H9 (cell line): ENCODE measurements around the gene TACC2. TPM values are rescaled to one million over a fixed set of nuclear protein-coding genes. Genes with fewer than 3 reads are reported as not detected.

ENCODE experiments used
- DNase-seq: peaks from one replicate; pipeline ENCODE4 v3.0.0-alpha.2; 2017
- H2AFZ ChIP-seq: one replicate; pipeline ENCODE4 v1.6.1; 2013; ENCODE audit warnings: mild to moderate bottlenecking, low read length, control low read depth, moderate library complexity
- H2AK5ac ChIP-seq: 2 replicates; pipeline ENCODE4 v1.6.1; 2013; ENCODE audit warnings: low read length, control low read depth, mixed read lengths; ENCODE audit not compliant: insufficient read length
- H2BK120ac ChIP-seq: one replicate; pipeline ENCODE4 v1.6.1; 2013; ENCODE audit warnings: low read depth, mild to moderate bottlenecking, low read length, control low read depth, inconsistent platforms; ENCODE audit not compliant: poor library complexity, severe bottlenecking
- H2BK12ac ChIP-seq: 2 replicates; pipeline ENCODE4 v1.6.1; 2013; ENCODE audit warnings: low read length, control low read depth, mixed read lengths, low read depth; ENCODE audit not compliant: insufficient read length
- H2BK15ac ChIP-seq: 2 replicates; pipeline ENCODE4 v1.6.1; 2013; ENCODE audit warnings: low read depth, low read length, control low read depth
- H2BK20ac ChIP-seq: one replicate; pipeline ENCODE4 v1.6.1; 2013; ENCODE audit warnings: low read depth, mild to moderate bottlenecking, low read length, control low read depth, inconsistent platforms; ENCODE audit not compliant: poor library complexity, severe bottlenecking
- H2BK5ac ChIP-seq: 2 replicates; pipeline ENCODE4 v1.6.1; 2013; ENCODE audit warnings: low read length, control low read depth, mixed read lengths; ENCODE audit not compliant: insufficient read length
- H3K14ac ChIP-seq: 2 replicates; pipeline ENCODE4 v1.6.1; 2013; ENCODE audit warnings: low read length, control low read depth; ENCODE audit not compliant: insufficient read depth
- H3K18ac ChIP-seq: 2 replicates; pipeline ENCODE4 v1.6.1; 2013; ENCODE audit warnings: low read depth, mild to moderate bottlenecking, mixed read lengths, low read length, control low read depth; ENCODE audit not compliant: insufficient read length
- H3K23ac ChIP-seq: 2 replicates; pipeline ENCODE4 v1.6.1; 2013; ENCODE audit warnings: low read length, control low read depth, mixed read lengths, low read depth; ENCODE audit not compliant: insufficient read length
- H3K23me2 ChIP-seq: 2 replicates; pipeline ENCODE4 v1.6.1; 2013; ENCODE audit warnings: low read depth, mild to moderate bottlenecking, mixed read lengths, low read length, control low read depth; ENCODE audit not compliant: insufficient read length, poor library complexity, severe bottlenecking
- H3K27ac ChIP-seq: 2 replicates; pipeline ENCODE4 v1.5.1; 2013; ENCODE audit warnings: low read length, control low read depth, mixed read lengths, low read depth; ENCODE audit not compliant: insufficient read length
- H3K27me3 ChIP-seq: 2 replicates; pipeline ENCODE4 v1.6.1; 2013; ENCODE audit warnings: low read length, control low read depth, inconsistent platforms; ENCODE audit not compliant: insufficient read depth
- H3K4ac ChIP-seq: 2 replicates; pipeline ENCODE4 v1.6.1; 2013; ENCODE audit warnings: low read depth, mild to moderate bottlenecking, control low read depth, inconsistent platforms, low read length, moderate library complexity
- H3K4me1 ChIP-seq: 2 replicates; pipeline ENCODE4 v1.6.1; 2013; ENCODE audit warnings: low read length, control low read depth, inconsistent platforms; ENCODE audit not compliant: insufficient read depth
- H3K4me2 ChIP-seq: 2 replicates; pipeline ENCODE4 v1.6.1; 2013; ENCODE audit warnings: low read length, control low read depth, mixed read lengths; ENCODE audit not compliant: insufficient read length, insufficient read depth
- H3K56ac ChIP-seq: 2 replicates; pipeline ENCODE4 v1.6.1; 2013; ENCODE audit warnings: low read depth, mild to moderate bottlenecking, mixed read lengths, low read length, control low read depth; ENCODE audit not compliant: insufficient read length
- H3K79me1 ChIP-seq: 2 replicates; pipeline ENCODE4 v1.6.1; 2013; ENCODE audit warnings: low read depth, mild to moderate bottlenecking, moderate library complexity, low read length, control low read depth, inconsistent platforms; ENCODE audit not compliant: insufficient read depth, poor library complexity, severe bottlenecking
- H3K79me2 ChIP-seq: 2 replicates; pipeline ENCODE4 v1.6.1; 2013; ENCODE audit warnings: low read length, control low read depth, inconsistent platforms; ENCODE audit not compliant: insufficient read depth
- H3K9ac ChIP-seq: 2 replicates; pipeline ENCODE4 v1.6.1; 2013; ENCODE audit warnings: low read length, control low read depth, mixed read lengths; ENCODE audit not compliant: insufficient read length; ENCODE audit errors: extremely low read depth
- H3K9me3 ChIP-seq: one replicate; pipeline ENCODE4 v1.6.1; 2013; ENCODE audit warnings: low read depth, low read length, inconsistent platforms; ENCODE audit not compliant: control insufficient read depth
- H3T11ph ChIP-seq: one replicate; pipeline ENCODE4 v1.6.1; 2013; ENCODE audit warnings: mild to moderate bottlenecking, low read length, control low read depth, inconsistent platforms
- H4K20me1 ChIP-seq: one replicate; pipeline ENCODE4 v1.6.1; 2013; ENCODE audit not compliant: control insufficient read depth, insufficient read length, insufficient read depth
- H4K5ac ChIP-seq: 2 replicates; pipeline ENCODE4 v1.6.1; 2013; ENCODE audit warnings: low read depth, mild to moderate bottlenecking, mixed read lengths, low read length, control low read depth; ENCODE audit not compliant: insufficient read length
- H4K8ac ChIP-seq: replicated peaks from 2 replicates; pipeline ENCODE4 v1.6.1; 2013; ENCODE audit warnings: low read length, control low read depth, mixed read lengths, low read depth; ENCODE audit not compliant: insufficient read length
- H4K91ac ChIP-seq: 2 replicates; pipeline ENCODE4 v1.6.1; 2013; ENCODE audit warnings: low read depth, mild to moderate bottlenecking, moderate library complexity, mixed read lengths, low read length, control low read depth; ENCODE audit not compliant: insufficient read length
- H3K27ac Mint-ChIP-seq, 3 experiments: 2 replicates in 2 of 3; 3 replicates in 1 of 3; pipeline ENCODE4 v1.8.0; 2020 to 2021; ENCODE audit warnings: mixed read lengths in 3 of 3, mild to moderate bottlenecking in 1 of 3, moderate library complexity in 1 of 3
- H3K27me3 Mint-ChIP-seq: 2 replicates; pipeline ENCODE4 v1.8.0; 2021; ENCODE audit warnings: low read depth, mild to moderate bottlenecking, moderate library complexity, mixed read lengths
- H3K36me3 Mint-ChIP-seq, 3 experiments: 2 replicates in 2 of 3; 3 replicates in 1 of 3; pipeline ENCODE4 v1.8.0; 2020 to 2021; ENCODE audit warnings: low read depth in 3 of 3, mixed read lengths in 3 of 3; ENCODE audit not compliant: insufficient read depth in 1 of 3
- H3K4me1 Mint-ChIP-seq, 2 experiments: 2 replicates each; pipeline ENCODE4 v1.8.0; 2020; ENCODE audit warnings: mixed read lengths in 2 of 2
- H3K4me3 Mint-ChIP-seq, 2 experiments: 2 replicates in 1 of 2; 3 replicates in 1 of 2; pipeline ENCODE4 v1.8.0; 2020 to 2021; ENCODE audit warnings: mild to moderate bottlenecking in 2 of 2, mixed read lengths in 2 of 2, moderate library complexity in 1 of 2
- H3K9me3 Mint-ChIP-seq, 2 experiments: 2 replicates in 1 of 2; 3 replicates in 1 of 2; pipeline ENCODE4 v1.8.0; 2020; ENCODE audit warnings: mild to moderate bottlenecking in 2 of 2, mixed read lengths in 2 of 2, moderate library complexity in 1 of 2
- CTCF ChIP-seq: fragments of 200-600 bp; sonication (generic); conservative IDR thresholded peaks from 3 replicates; pipeline ENCODE4 v1.8.0; 2021; ENCODE audit warnings: antibody characterized with exemption, mild to moderate bottlenecking
- WGBS: extraction: QIAGEN DNeasy Blood & Tissue Kit; methylation state at CpG from one replicate; pipeline ENCODE4 v1.1.7; 2013; ENCODE audit warnings: missing lambda C conversion rate, low lambda C conversion rate, mixed read lengths; ENCODE audit not compliant: insufficient read length; ENCODE audit errors: extremely low coverage; 5-methylcytosine and 5-hydroxymethylcytosine counted together
- total RNA-seq: library from RNA; stranded (reverse); gene quantifications from 2 replicates; pipeline ENCODE4 v1.2.1, GENCODE V29; 2021

TACC2 gene
- total RNA-seq, 1 experiment from 2014 or later: 58.1 TPM

- Histone ChIP-seq H4K5ac (no peak overlapping the region), H2BK15ac (no peak overlapping the region), H3K79me1 (peaks cover 5% of the 10 kb centered on the region), H3K14ac (no peak overlapping the region), H3K4me2 (no peak overlapping the region), H2BK20ac (no peak overlapping the region), H3K9me3 (no peaks in the 10 kb centered on the region), H2AK5ac (no peak overlapping the region), H3K27me3 (no peaks in the 10 kb centered on the region), H3K4me1 (peaks cover 7% of the 10 kb centered on the region; the same call in 1 of the 2 replicates), H2BK12ac (no peak overlapping the region), H2BK5ac (no peak overlapping the region), H2BK120ac (no peak overlapping the region), H3T11ph (no peak overlapping the region), H4K8ac (no peak overlapping the region), H3K79me2 (peaks cover 17% of the 10 kb centered on the region; the same call in 1 of the 2 replicates), H3K23me2 (peaks cover 2% of the 10 kb centered on the region), H3K18ac (no peak overlapping the region), H3K4ac (no peak overlapping the region), H3K27ac (no peak overlapping the region), H4K20me1 (no peaks in the 10 kb centered on the region), H3K9ac (no peak overlapping the region), H2AFZ (no peak overlapping the region), H3K56ac (no peak overlapping the region), H4K91ac (no peak overlapping the region), H3K23ac (no peak overlapping the region)
- Mint-ChIP-seq H3K4me1 (peaks cover 55 to 57% of the 10 kb centered on the region in 2 experiments), H3K9me3 (peaks cover 0 to 3% of the 10 kb centered on the region in 2 experiments; a peak in 2 of 5 replicates), H3K27ac (peak overlapping the region; percentile 19 to 91 (median 75); a peak in 5 of 7 replicates), H3K27me3 (no peaks in the 10 kb centered on the region), H3K4me3 (no peak overlapping the region), H3K36me3 (peaks cover 15 to 24% (median 23%) of the 10 kb centered on the region in 3 experiments; a peak in 6 of 7 replicates)
- DNase-seq: peak; percentile 40
- no CpG with 5 or more reads among the region's 18 CpGs for WGBS
- no peak for TF ChIP-seq CTCF
Observed at GRCh38 chr10:122191936-122192541, 203.1 kb downstream of the TACC2 start.
